SU-DHL-6 (cell line): ENCODE measurements around the gene RNF17.

Experiments used
- H2AFZ ChIP-seq: fragments of 200-600 bp; sonication (generic); 2 replicates; pipeline ENCODE4 v1.6.1; 2014; ENCODE audit warnings: low read depth, mild to moderate bottlenecking, moderate library complexity, mixed read lengths, antibody characterized with exemption, low read length; ENCODE audit not compliant: severe bottlenecking
- H3F3A ChIP-seq: fragments of 200-600 bp; shearing (Covaris generic); 2 replicates; pipeline ENCODE4 v1.6.0; 2016; ENCODE audit warnings: antibody characterized with exemption, mild to moderate bottlenecking; ENCODE audit not compliant: insufficient read depth
- H3K27ac ChIP-seq: fragments of 200-600 bp; sonication (generic); 2 replicates; pipeline ENCODE4 v1.5.1; 2016; ENCODE audit warnings: low read depth, mild to moderate bottlenecking, low read length, moderate library complexity, mixed read lengths
- H3K27me3 ChIP-seq: fragments of 200-600 bp; sonication (generic), shearing (Covaris generic); 2 replicates; pipeline ENCODE4 v1.6.0; 2014; ENCODE audit warnings: mild to moderate bottlenecking, low read length
- H3K36me3 ChIP-seq: fragments of 200-600 bp; sonication (generic); 2 replicates; pipeline ENCODE4 v1.6.1; 2014; ENCODE audit warnings: mild to moderate bottlenecking, low read length, mixed read lengths
- H3K4me2 ChIP-seq: fragments of 300-600, 200-600 bp; shearing (Covaris generic), sonication (generic); 2 replicates; pipeline ENCODE4 v1.6.0; 2014; ENCODE audit warnings: low read length, low read depth, mild to moderate bottlenecking; ENCODE audit not compliant: poor library complexity, severe bottlenecking
- H3K4me3 ChIP-seq: fragments of 200-600 bp; sonication (generic); 2 replicates; pipeline ENCODE4 v1.5.1; 2014; ENCODE audit warnings: antibody characterized with exemption, low read length, mild to moderate bottlenecking, mixed read lengths; ENCODE audit not compliant: insufficient read depth, poor library complexity, severe bottlenecking
- H3K79me2 ChIP-seq: fragments of 200-600 bp; sonication (generic); 2 replicates; pipeline ENCODE4 v1.6.1; 2014; ENCODE audit warnings: mild to moderate bottlenecking, low read length, moderate library complexity; ENCODE audit not compliant: insufficient read depth
- H3K9ac ChIP-seq: fragments of 200-600 bp; sonication (generic); 2 replicates; pipeline ENCODE4 v1.7.0; 2014; ENCODE audit warnings: mild to moderate bottlenecking, low read length
- H3K9me2 ChIP-seq: fragments of 200-600 bp; sonication (generic); replicated peaks from 2 replicates; pipeline ENCODE4 v1.6.1; 2014; ENCODE audit warnings: low read length; ENCODE audit not compliant: insufficient read depth
- H3K9me3 ChIP-seq: fragments of 200-600 bp; sonication (generic); 2 replicates; pipeline ENCODE4 v1.6.1; 2014; ENCODE audit warnings: low read length, mixed read lengths; ENCODE audit not compliant: insufficient read depth
- H4K20me1 ChIP-seq: fragments of 200-600 bp; sonication (generic); 2 replicates; pipeline ENCODE4 v1.6.1; 2014; ENCODE audit warnings: low read depth, mild to moderate bottlenecking, antibody characterized with exemption, low read length, moderate library complexity, mixed read lengths
- CTCF ChIP-seq: fragments of 200-600 bp; sonication (generic); IDR thresholded peaks from one replicate; pipeline ENCODE4 v1.5.1; 2017; ENCODE audit warnings: antibody characterized with exemption, mild to moderate bottlenecking, low read length, moderate library complexity; ENCODE audit not compliant: insufficient read depth, poor library complexity, severe bottlenecking
- EZH2phosphoT487 ChIP-seq: fragments of 200-600 bp; sonication (generic), shearing (Covaris generic); conservative IDR thresholded peaks from 2 replicates; pipeline ENCODE4 v1.6.1; 2018; ENCODE audit warnings: mild to moderate bottlenecking, antibody characterized with exemption, low read length, moderate library complexity, mixed read lengths

Gene RNF17

GRCh38 chr13:24929196-24929595 is 165.2 kb downstream of the RNF17 start:
- no peak overlapping the region for H3K27ac ChIP-seq
- no peaks in the 10 kb centered on the region for H3K9me2 ChIP-seq
- no peak overlapping the region for H3K4me2 ChIP-seq
- H3K36me3 ChIP-seq: no peaks in the 10 kb centered on the region
- no peak for TF ChIP-seq CTCF
- no peak for TF ChIP-seq EZH2phosphoT487
- no peak overlapping the region for H3K9ac ChIP-seq
- H4K20me1 ChIP-seq: no peaks in the 10 kb centered on the region
- no peaks in the 10 kb centered on the region for H3K79me2 ChIP-seq
- no peaks in the 10 kb centered on the region for H3K9me3 ChIP-seq
- H3F3A ChIP-seq: 0 out of 2 replicates have a peak, but pooled peaks cover 3% of the 10 kb centered on the region
- H2AFZ ChIP-seq: no peak overlapping the region
- H3K4me3 ChIP-seq: no peak overlapping the region
- H3K27me3 ChIP-seq: no peaks in the 10 kb centered on the region
